ELF-1 (cell line): ENCODE measurements around the gene MBOAT1.

Experiments used
- DNase-seq: peaks from one replicate; pipeline ENCODE4 v3.0.0-alpha.2; 2016; ENCODE audit warnings: low read depth, low spot score

The MBOAT1 gene

DNA sequence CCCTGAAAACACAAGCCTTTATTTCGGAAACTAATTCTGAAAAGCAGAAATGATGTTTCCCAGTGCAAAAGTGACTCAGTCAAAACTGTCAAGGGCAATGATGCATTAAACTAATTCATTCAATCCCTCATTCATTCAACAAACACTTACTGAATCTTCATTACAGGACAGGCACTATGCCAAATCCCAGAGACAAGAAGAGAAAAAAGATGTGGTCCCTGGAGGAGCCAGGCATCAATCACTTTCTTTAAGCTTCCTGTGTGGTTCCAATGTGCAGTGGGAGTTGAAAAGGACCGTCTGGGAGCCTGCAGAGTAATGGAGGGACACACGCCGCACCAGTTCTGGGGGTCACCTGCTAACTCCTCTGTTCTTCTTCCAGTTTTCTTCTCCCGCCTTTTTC is 113.1 kb downstream of the MBOAT1 start:
- DNase-seq, result no peak

- DNase-seq, result no peak
Observed at GRCh38 chr6:20098267-20098876, 113.9 kb downstream of the MBOAT1 start.

DNA sequence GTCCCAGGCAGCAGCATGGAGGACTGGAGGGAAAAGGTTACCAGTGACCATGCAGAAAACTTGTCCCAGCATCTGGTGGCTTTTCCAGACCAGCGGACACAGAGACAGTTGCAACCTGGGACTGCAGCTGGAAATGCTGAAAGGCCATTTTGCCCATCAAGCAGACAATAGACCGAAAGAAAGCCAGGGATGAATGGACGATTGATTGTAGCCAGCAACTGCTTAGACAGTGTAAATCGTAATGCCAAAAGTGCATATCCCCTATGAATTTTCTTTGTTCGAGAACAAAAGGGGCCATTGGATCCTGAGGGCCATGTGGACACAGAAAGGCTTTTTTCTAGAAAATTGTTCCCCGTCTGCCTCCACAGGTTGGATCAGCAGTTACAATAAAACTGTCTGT is 115.7 kb downstream of the MBOAT1 start:
- no peak for DNase-seq

GRCh38 chr6:20095436-20095835 is 116.8 kb downstream of the MBOAT1 start:
- no peak for DNase-seq

DNA sequence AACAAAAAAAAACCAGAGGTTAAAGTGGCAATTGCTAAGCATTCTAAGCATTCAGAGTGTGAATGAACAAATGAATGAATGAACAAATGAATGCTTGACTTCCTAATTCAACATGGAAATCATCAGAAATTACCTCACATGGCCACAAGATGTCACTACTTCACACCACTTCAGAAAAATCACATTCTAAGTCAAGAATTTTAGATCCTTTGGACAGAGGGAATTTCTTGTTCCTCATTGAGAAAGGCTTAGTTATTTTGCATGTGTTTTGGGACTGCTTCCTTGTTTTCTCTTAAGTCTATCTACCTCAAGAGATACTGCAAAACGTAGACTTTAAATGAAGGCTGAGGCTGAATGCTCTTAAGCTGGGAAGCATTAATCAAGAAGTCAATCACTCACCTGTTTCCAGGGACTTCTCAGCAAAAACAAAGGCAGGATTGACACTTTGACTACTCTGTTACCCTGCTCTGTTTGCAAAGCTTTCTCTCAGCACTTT is 120.2 kb downstream of the MBOAT1 start:
- DNase-seq, result peak; percentile 52

DNA sequence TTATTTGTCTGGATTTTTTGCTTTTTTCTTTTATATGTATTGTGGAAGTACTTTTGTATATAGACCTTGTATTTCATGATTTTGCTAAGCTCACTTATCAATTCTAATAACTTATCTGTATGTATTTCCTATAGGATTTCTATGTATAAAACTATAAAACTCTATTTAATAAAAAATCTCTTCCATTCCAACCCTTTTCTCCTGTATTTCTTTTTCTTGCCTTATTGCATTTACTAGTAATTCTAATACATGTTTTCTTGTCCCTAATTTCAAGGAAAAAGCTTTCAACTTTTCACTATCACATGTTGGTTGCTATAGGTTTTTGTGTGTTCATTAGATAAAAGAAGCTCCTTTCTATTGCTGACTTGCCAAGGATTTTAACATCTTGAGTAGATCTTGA is 125.3 kb downstream of the MBOAT1 start:
- no peak for DNase-seq

- DNase-seq, result no peak
Observed at GRCh38 chr6:20085817-20086216, 126.5 kb downstream of the MBOAT1 start.

- DNase-seq, result no peak
Observed at GRCh38 chr6:20084411-20084810, 127.9 kb downstream of the MBOAT1 start.

GRCh38 chr6:20071998-20072397 is 140.3 kb downstream of the MBOAT1 start:
- no peak for DNase-seq

GRCh38 chr6:20070047-20070446 is 142.2 kb downstream of the MBOAT1 start:
- no peak for DNase-seq

DNA sequence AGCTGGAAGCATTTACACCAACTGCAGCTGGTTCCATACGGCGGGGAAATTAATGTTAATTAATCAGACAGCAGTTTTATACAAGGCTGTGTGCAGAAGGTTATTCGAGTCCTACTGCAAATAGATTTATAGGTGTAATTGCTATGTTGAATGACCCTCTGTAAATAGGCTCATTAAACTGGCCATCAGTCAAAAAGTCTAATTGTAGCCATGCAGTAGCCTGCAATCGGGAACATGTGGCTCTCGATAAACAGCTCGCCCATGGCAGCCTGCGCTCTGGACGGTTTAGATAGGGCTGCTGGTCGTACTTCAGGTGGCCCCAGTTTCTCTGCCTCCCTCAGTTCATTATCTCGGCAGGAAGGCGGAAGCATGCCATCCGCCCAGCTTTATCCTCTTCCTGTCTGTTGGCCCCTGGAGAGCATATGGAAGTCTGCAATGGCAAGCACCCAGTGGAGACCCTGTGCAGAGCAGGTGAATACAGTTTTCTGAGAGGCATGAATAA is 143.2 kb downstream of the MBOAT1 start:
- DNase-seq, result no peak

DNA sequence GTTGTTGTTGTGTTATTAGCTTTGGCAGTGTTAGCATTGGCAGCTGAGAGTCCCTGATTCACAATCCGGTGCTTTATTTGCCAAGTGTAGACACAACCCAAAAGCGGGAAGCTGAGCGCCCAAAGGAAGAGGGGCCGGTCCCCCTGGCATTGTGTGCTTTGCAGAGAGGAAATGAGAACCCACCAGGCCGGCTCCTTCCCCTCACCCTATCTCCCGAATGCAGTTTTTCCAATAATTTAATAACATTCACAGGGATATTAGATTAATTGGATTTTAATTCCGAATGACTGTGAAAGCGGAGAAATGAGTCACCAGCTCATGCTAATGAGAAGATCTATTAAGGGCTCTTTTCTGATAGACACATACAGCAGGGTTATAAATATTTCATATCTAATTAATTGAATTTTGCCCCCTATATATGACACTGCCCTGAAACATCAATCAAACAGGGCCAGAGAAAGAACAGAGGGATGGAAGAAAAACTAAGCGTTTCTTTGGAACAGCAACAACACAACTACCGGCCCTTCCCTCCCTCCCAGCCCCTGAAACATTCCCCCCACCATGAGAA is 143.8 kb downstream of the MBOAT1 start:
- no peak for DNase-seq

GRCh38 chr6:20061952-20062351 is 150.3 kb downstream of the MBOAT1 start:
- no peak for DNase-seq

GRCh38 chr6:20060252-20060651 is 152.0 kb downstream of the MBOAT1 start:
- DNase-seq, result no peak

GRCh38 chr6:20058912-20059311 is 153.4 kb downstream of the MBOAT1 start:
- DNase-seq, result no peak

GRCh38 chr6:20058121-20058905 is 154.0 kb downstream of the MBOAT1 start:
- no peak for DNase-seq

GRCh38 chr6:20056350-20056992 is 155.8 kb downstream of the MBOAT1 start:
- peak; percentile 19 for DNase-seq

GRCh38 chr6:20055916-20056315 is 156.4 kb downstream of the MBOAT1 start:
- DNase-seq, result no peak
